ENCODE results near the gene PNPLA6.
"Not testable (repeated sequence)": the region's sequence is repeated elsewhere in the genome, so short reads cannot be mapped to it uniquely, and the experiment has no call there.

PNPLA6 gene

DNA sequence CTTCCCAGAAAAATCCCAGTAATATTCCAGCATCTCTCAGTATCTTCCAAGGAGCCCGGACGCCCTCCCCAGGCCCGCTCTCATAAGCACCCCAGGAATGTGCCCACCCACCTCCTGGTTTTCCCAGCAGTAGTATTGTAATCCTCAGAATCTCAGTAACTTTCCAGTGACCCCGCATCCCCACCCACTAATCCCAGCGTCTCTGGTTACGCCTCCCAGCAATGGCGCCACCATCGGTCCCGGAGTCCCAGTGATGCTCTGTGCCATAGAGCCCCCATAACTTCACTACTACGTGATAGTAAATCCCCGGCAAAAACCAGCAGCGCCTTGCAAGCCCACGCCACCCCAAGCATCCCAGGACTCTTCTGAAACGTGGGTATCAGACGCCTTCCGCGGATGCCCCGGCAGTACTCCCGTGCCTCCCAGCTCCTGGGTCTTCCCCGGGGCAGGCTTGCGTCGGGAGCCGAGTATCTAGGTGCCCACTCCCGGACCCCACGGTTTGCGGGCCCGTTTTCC is 928 bp upstream of the PNPLA6 start:
- no peak for DNase-seq

DNA sequence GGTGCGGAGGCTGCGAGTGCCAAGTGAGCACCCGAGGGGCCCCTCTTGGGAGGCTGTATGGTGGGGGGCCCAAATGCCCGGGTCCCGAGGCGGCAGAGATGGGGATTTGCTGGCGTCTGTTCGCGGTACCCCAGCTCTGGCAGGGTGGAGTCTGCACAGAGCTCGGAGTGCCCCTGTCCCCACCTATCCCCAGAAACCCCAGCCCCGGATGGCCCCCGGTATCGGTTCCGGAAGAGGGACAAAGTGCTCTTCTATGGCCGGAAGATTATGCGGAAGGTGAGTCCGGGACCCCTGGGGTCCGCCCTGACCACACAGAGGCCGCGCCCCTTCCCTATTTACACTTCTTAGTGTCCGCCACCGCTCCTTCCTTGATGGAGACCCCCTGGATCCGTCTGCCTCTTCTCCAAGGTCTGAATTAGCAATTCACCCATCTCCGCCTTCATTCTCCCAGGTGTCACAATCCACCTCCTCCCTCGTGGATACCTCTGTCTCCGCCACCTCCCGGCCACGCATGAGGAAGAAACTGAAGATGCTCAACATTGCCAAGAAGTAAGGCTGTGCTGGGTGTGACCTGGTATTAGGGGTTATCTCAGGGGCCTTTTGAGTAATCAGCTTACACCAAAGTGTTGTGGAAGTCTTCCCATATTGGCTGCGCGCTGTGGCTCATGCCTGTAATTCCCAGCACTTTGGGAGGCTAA is 630 bp downstream of the PNPLA6 start:
- DNase-seq, result no peak

DNA sequence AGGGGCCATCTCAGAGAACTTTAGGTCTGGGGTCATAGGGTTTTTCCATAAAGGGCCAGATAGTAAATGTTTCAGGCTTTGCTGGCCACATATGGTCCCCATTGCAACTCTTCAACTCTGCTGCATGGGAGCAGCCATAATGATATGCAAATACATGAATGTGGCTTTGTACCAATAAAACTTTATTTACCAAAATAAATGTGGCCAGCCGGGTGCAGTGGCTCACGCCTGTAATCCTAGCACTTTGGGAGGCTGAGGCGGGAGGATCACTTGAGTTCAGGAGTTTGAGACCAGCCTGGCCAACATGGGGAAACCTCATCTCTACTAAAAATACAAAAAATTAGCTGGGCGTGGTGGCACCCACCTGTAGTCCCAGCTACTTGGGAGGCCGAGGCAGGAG is 3.5 kb downstream of the PNPLA6 start:
- DNase-seq, result not testable (repeated sequence)

DNA sequence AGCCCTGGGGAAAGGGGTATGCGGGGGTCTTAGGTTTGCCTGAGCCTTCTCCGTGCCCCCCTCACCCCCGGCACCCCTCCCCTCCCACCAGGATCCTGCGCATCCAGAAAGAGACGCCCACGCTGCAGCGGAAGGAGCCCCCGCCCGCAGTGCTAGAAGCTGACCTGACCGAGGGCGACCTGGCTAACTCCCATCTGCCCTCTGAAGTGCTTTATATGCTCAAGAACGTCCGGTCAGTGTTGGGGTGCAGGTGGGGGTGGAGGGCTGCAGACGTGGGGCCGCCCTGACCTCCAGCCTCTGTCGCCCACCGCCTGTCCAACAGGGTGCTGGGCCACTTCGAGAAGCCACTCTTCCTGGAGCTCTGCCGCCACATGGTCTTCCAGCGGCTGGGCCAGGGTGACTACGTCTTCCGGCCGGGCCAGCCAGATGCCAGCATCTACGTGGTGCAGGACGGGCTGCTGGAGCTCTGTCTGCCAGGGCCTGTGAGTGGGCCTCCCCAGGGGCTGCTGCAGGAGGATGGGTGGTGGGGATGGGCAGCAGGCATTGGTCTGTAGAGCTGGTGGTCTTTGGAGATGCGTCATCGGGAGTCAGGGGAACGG is 4.4 kb downstream of the PNPLA6 start:
- DNase-seq, result no peak

DNA sequence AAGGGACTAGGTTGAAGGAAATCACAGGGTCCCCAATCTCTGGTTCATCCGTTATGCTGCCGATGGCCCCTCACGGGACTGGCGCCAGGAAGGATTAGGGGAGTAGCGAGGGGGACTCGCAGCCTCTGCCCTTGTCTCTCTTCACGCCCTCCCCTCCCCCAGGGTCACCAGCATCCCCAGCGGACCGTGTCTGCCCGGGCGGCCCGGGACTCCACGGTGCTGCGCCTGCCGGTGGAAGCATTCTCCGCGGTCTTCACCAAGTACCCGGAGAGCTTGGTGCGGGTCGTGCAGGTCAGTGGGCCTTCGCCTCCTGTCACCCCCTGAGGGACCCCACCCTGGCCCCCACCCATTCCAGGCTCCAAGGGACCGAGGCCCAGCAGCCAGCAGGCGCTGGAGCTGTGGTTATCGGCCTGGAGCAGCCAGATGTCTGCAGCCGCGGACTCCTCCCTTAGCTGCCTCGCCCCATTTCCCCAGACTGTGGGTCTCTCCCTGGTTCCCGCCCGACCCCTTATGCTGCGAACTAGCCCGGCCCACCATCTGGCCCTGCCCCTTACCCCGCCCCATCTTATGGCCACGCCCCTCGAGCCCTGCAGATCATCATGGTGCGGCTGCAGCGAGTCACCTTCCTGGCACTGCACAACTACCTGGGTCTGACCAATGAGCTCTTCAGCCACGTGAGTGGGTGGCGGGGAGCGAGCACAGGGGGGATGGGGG is 5.4 kb downstream of the PNPLA6 start:
- DNase-seq, result no peak

DNA sequence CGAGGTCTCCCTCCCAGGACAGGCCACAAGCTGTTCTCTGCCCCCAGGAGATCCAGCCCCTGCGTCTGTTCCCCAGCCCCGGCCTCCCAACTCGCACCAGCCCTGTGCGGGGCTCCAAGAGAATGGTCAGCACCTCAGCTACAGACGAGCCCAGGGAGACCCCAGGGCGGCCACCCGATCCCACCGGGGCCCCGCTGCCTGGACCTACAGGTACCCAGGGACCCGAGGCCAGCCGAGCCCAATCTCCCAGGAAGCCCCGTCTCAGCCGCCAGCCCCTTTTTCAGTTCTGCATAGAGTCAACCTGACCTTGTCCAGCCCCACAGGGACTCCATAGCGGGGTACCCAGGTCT is 5.9 kb downstream of the PNPLA6 start:
- DNase-seq, result no peak

DNA sequence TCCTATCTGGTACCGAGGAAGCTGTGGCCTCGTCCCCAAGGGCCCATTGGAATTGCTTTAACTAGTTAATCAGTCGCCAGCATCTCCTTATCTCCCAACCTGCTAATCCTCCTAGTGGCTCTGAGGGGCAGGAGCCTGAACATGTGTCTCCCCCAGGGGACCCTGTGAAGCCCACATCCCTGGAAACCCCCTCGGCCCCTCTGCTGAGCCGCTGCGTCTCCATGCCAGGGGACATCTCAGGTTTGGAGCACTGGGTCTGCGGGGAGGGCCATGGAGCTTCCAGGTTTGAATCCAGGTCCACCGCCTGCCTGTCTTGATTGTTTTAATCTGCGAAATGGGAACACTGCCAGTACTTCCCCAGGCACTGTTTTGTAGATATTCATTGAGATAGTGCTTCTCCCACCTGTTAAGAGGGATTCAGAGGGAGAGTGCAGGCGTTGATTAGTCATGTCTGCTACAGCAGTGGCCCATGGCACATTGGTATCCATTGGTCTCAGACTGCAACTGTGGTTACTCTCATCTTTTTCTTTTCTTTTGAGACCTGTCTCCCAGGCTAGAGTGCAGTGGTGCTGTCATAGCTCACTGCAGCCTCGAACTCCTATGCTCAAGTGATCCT is 6.4 kb downstream of the PNPLA6 start:
- no peak for DNase-seq

DNA sequence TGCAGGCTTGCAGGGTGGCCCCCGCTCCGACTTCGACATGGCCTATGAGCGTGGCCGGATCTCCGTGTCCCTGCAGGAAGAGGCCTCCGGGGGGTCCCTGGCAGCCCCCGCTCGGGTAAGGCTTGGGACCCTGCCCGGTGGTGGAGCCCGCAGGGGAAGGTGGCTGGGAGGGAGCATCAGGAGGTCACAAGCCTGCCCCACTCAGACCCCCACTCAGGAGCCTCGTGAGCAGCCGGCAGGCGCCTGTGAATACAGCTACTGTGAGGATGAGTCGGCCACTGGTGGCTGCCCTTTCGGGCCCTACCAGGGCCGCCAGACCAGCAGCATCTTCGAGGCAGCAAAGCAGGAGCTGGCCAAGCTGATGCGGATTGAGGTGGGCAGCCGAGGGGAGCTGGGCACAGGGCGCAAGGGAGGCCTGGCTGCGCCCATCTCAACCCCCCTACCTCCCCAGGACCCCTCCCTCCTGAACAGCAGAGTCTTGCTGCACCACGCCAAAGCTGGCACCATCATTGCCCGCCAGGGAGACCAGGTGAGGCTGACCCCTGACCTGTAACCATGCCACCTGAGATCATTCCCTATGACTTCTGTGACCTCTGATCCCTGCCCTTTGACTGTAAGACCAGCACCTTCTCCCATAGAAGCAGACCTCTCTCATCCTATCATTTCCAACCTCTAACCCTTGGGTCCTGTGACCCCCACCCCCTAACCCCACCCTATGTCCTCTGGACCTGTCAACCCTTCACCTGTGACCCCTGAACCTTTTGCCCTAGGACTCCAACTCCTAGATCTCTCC is 7.2 kb downstream of the PNPLA6 start:
- no peak for DNase-seq

DNA sequence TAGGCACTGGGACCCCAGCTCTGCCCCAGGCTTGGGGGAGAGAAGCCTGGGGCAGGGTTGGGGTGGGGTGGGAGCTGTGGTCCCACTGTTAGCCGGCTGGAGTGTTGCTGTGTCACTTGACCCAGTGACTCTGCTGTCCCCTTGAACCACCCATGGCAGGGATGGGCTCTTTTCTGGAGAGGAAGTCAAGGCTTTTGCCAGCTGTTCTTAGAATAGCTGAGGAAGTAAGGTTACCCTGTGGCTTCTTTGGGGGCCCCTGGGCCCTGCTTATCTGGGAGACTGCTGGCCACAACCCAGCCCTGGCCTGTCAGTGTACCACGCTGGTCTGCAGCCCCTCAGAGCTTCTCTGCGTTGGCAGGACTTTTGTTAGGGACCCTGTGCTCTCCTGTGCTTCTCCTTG is 9.1 kb downstream of the PNPLA6 start:
- no peak for DNase-seq

DNA sequence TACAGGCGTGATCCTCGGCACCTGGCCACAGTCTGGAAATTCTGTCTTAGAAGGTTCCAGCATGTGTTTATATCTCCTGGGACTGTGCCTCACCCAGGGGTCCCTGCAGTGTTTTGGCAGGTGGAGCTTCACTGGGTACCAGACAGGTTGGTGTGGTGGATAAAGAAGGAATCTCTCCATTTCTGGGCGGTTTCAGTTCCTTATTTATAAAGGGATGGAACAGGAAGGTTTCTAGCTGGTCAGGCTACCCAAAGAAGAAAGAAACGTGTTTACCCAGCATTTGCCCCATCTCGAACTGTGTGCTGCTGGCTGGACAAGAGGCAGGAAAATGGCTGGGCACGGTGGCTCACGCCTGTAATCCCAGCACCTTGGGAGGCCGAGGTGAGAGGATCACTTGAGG is 9.8 kb downstream of the PNPLA6 start:
- no peak for DNase-seq

DNA sequence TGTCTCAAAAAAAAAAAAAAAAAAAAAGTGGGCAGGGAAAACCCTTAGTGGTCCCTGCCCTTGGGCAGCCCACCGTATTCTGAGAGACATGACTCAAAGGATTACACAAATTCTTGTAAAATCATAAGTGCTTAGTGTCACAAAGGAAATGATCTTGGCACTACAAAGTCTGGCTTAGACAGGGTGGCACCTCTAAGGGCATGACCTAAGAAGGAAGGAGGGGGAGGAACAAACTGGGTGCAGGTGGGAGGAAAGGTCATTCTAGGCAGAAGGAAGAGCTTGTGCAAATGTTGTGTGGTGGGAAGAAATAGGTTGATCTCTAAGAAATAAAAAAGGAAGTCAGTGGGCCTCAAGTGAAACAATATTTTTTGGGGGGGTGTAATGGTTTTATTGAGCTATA is 10.4 kb downstream of the PNPLA6 start:
- DNase-seq, result no peak

DNA sequence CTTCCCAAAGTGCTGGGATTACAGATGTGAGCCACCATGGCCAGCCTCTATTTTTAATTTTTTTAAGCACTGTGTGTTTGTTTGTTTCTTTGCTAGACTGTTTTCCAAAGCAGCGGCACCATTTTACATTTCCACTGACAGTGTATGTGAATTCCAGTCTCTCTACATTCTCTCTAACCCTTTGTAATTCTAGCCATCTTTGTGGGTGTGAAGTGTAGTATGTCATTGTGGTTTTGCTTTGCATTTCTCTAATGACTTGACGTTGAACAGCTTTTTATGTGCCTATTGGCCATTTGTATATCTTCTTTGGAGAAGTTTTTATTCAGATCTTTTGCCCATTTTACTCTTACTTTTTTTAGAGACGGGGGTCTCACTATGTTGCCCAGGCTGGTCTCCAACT is 11.6 kb downstream of the PNPLA6 start:
- no peak for DNase-seq

DNA sequence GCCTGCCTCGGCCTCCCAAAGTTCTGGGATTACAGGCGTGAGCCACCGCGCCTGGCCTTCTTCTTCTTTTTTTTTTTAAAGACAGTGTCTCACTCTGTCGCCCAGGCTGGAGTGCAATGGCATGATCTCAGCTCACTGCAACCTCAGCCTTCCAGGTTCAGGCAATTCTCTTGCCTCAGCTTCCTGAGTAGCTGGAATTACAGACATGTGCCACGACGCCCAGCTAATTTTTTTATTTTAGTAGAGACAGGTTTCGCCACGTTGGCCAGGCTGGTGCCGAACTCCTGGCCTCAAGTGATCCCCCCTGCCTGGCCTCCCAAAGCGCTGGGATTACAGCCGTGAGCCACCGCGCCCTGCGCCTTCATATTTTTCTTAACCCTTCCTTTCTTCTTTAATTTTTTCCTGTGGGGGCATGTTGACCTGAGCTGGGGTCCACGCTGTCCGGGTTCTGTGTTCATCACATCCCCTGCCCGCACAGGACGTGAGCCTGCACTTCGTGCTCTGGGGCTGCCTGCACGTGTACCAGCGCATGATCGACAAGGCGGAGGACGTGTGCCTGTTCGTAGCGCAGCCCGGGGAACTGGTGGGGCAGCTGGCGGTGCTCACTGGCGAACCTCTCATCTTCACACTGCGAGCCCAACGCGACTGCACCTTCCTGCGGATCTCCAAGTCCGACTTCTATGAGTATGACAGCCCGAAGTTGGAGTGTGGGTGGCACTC is 14.1 kb downstream of the PNPLA6 start:
- DNase-seq, result no peak

DNA sequence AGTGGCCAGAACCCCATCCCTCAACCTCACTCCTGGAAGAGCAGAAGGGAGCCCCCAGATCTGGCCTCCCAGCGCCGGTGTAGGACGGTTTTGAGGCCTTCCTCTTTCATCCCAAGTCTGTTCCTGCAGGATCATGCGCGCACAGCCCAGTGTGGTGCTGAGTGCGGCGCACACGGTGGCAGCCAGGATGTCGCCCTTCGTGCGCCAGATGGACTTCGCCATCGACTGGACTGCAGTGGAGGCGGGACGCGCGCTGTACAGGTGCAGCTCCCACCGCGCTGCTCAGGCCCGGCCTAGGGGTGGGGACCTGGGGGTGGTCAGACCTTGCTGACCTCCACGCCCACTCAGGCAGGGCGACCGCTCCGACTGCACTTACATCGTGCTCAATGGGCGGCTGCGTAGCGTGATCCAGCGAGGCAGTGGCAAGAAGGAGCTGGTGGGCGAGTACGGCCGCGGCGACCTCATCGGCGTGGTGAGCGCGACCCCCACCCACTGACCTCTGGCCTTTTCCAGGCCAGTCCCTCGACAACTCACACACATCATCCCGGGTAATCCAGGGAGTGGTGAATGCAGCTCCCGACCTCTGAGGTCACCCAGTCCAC is 14.8 kb downstream of the PNPLA6 start:
- DNase-seq, result no peak

DNA sequence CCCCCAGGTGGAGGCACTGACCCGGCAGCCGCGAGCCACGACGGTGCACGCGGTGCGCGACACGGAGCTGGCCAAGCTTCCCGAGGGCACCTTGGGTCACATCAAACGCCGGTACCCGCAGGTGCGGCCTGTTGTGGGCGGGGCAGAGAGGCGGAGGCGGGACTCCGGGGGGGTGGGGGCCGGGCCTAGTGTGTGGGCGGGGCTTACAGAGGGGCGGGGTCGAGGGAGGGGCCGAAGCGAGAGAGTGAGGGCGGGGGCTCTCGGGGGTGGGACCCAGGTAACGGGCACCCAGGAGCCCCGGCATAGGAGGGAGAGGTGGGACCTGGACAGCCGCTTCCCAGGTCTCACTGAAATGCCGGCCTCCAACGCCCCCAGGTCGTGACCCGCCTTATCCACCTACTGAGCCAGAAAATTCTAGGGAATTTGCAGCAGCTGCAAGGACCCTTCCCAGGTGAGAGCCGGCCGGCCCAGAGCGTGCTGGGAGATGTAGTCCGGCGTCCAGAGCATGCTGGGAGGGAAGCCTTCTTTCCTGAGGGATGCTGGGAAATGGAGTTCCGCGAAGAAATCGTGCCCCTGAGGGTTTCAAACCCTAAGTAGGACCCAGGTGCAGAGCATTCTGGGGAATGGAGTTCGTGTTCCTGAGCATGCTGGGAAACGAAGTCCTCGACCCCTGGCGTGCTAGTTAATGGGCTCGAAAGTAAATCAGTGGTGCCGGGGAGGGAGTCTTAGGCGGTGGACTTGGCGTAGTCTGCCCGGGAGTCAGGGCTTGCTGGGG is 15.7 kb downstream of the PNPLA6 start:
- DNase-seq, result peak; percentile 54 to 74

DNA sequence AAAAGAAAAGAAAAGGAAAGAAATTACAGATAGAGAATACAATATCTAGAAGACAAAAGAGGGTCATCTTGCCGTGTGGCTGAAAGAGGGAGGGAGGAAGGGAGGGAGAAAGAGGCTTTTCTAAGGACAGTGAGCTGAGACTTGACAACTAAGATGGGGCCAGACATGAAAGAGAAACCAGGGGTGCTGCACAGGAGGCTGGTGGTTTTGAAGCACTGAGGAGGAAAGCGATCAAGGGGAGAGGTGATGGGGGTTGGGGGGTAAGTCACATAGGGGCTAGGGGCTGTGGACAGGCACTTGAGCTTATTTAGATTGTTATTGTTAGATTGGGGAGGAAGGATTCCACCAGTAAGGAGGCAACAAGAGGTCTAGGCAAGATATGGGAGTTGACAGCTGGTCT is 17.3 kb downstream of the PNPLA6 start:
- no peak for DNase-seq

DNA sequence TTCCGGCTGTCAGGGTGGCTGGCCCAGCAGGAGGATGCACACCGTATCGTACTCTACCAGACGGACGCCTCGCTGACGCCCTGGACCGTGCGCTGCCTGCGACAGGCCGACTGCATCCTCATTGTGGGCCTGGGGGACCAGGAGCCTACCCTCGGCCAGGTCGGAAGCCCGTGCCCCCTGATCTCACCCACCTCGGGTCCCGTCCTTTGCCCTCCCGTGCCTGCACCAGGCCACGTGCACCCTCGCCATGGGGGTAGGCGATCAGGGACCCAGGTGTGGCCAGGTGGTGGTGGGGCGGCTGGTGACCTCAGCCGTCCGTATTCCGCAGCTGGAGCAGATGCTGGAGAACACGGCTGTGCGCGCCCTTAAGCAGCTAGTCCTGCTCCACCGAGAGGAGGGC is 19.0 kb downstream of the PNPLA6 start:
- DNase-seq, result no peak

DNA sequence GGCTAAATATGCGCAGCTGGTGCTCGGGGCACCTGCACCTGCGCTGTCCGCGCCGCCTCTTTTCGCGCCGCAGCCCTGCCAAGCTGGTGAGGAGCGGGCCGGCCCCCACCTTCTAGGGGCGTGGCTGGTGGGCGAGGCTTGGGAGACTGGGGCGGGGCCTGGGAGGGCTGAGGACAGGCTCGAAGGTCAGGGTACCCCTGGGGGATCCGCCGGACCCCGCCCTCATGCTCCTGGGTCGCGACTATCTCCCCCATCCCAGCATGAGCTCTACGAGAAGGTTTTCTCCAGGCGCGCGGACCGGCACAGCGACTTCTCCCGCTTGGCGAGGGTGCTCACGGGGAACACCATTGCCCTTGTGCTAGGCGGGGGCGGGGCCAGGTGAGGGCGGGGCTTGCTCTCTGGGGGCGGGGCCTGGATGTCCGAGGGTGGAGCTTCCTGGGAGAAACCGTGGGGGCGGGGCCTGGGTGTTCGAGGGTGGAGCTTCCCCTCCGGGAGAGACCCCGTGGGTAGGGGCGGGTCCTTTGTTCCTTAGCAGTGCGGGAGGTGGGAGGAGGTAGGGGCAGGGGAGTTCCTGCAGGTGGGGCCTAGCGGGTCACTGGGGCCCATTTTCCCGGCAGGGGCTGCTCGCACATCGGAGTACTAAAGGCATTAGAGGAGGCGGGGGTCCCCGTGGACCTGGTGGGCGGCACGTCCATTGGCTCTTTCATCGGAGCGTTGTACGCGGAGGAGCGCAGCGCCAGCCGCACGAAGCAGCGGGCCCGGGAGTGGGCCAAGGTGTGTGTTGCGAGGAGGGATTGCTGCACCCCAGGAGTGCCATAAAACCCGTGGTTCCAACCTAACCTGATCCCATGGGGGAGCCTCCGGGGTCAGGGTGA is 19.7 kb downstream of the PNPLA6 start:
- DNase-seq, result no peak

DNA sequence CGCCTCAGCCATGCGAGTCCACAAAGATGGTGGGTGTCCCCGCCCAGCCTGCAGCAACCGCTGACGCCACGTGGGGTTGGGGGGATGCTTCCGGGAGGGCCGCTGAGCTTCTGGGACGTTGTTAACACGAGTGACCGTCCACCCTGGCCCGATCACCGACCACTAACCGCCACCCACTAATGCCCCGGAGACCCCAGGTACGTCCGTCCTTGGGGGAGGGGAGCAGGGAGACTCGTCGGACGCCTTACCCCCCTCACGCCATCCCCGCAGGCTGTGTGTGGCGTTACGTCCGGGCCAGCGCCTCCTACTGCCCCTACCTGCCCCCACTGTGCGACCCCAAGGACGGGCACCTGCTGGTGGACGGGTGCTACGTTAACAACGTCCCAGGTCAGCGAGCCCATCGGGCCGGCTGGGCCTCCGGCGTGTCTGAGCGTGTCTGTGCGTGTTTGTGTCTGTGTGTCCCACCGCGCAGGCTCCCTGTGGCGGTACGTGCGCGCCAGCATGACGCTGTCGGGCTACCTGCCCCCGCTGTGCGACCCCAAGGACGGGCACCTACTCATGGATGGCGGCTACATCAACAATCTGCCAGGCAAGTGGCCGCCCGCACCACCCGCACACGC is 21.3 kb downstream of the PNPLA6 start:
- no peak for DNase-seq

DNA sequence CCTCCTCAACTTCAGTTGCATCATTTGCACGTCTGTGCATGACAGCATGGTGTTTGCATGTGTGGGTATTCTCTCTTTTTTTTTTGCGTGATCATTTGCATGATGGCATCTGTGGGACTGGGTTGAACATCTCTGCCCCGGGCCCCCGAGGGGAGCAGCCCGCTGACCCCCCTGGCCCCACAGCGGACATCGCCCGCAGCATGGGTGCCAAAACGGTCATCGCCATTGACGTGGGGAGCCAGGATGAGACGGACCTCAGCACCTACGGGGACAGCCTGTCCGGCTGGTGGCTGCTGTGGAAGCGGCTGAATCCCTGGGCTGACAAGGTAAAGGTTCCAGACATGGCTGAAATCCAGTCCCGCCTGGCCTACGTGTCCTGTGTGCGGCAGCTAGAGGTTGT is 23.1 kb downstream of the PNPLA6 start:
- no peak for DNase-seq

Data from NCI-H187 (cell line).